ENCODE results near the gene HMGCLL1.

GRCh38 chr6:55530931-55531330 lies 48.1 kb downstream of the HMGCLL1 start:
- TF ChIP-seq ZNF384 (IDR thresholded peaks at IDR 0.05) (no peak), FOXM1 (IDR thresholded peaks at IDR 0.05; ENCODE audit: borderline replicate concordance) (no peak), BHLHE40 (IDR thresholded peaks at IDR 0.05; ENCODE audit: borderline replicate concordance) (no peak), SP1 (IDR thresholded peaks at IDR 0.05) (no peak), ELF4 (IDR thresholded peaks at IDR 0.05) (no peak), FOXA1 (IDR thresholded peaks at IDR 0.05) (no peak), NFRKB (IDR thresholded peaks at IDR 0.05) (no peak), SUZ12 (IDR thresholded peaks at IDR 0.05) (no peak), FOXK2 (IDR thresholded peaks at IDR 0.05) (no peak), TARDBP (IDR thresholded peaks at IDR 0.05) (no peak), ARNT (IDR thresholded peaks at IDR 0.05) (no peak)
